Thyroid gland (tissue), 4 donors: Measurements from ENCODE around the gene MUTYH.

Source experiments
- CTCF ChIP-seq, 6 experiments: fragments of 200-600 bp in 3 of 6; fragments of 450-650 bp in 3 of 6; sonication (generic) in 3 of 6; IDR thresholded peaks; one replicate each; pipeline ENCODE4 v1.5.1; 2016 to 2019; ENCODE audit warnings: antibody characterized with exemption in 6 of 6, mild to moderate bottlenecking in 2 of 6, inconsistent platforms in 1 of 6, moderate library complexity in 1 of 6
- POLR2A ChIP-seq, 2 donors: fragments of 450-650 bp; IDR thresholded peaks; one replicate each; pipeline ENCODE4 v1.6.1; 2017; ENCODE audit warnings: antibody characterized with exemption in 2 of 2, mild to moderate bottlenecking in 2 of 2, moderate library complexity in 1 of 2

- TF ChIP-seq CTCF (IDR thresholded peaks at IDR 0.05) = no peak
- TF ChIP-seq POLR2A (IDR thresholded peaks at IDR 0.05) = no peak
Observed at GRCh38 chr1:45386219-45386618, 46.0 kb upstream of the MUTYH start.
